Vagina (tissue), 2 donors: ENCODE results near the gene EMC8. TPM values are rescaled to one million over a fixed set of nuclear protein-coding genes. Genes with fewer than 3 reads are reported as not detected.
A peak's percentile ranks its signal among the peaks of the same experiment; 100 is the strongest.

Experiments used
- DNase-seq, 2 donors: peaks; one replicate each; pipeline ENCODE4 v3.0.0-alpha.2; 2017; ENCODE audit errors: extremely low spot score in 2 of 2
- H3K27ac ChIP-seq: fragments of 200-600 bp; sonication (generic); one replicate; pipeline ENCODE4 v1.5.1; 2019
- H3K27me3 ChIP-seq: fragments of 200-600 bp; sonication (generic); one replicate; pipeline ENCODE4 v1.5.1; 2019
- H3K36me3 ChIP-seq, 2 donors: fragments of 200-600 bp; sonication (generic); one replicate each; pipeline ENCODE4 v1.5.1; 2017 to 2019
- H3K4me1 ChIP-seq: fragments of 200-600 bp; sonication (generic); one replicate; pipeline ENCODE4 v1.5.1; 2019
- H3K4me3 ChIP-seq, 2 donors: fragments of 200-600 bp; sonication (generic); 1 replicate in 1 of 2; 2 replicates in 1 of 2; pipeline ENCODE4 v1.5.1; 2016 to 2019
- H3K9me3 ChIP-seq: fragments of 200-600 bp; sonication (generic); one replicate; pipeline ENCODE4 v1.5.1; 2019
- POLR2A ChIP-seq, 2 donors: fragments of 450-650 bp; IDR thresholded peaks; one replicate each; pipeline ENCODE4 v1.6.1; 2017; ENCODE audit warnings: antibody characterized with exemption in 2 of 2, mild to moderate bottlenecking in 2 of 2, moderate library complexity in 2 of 2
- POLR2AphosphoS5 ChIP-seq, 2 donors: sonication (generic); formaldehyde crosslinking; IDR thresholded peaks; one replicate each; pipeline ENCODE4 v1.9.0; 2017; ENCODE audit warnings: antibody characterized with exemption in 2 of 2, mild to moderate bottlenecking in 2 of 2, low read depth in 1 of 2; ENCODE audit not compliant: insufficient read depth in 1 of 2
- intact Hi-C: fragments of 100-400 bp; cut with DNase I; formaldehyde crosslinking; loops from one replicate; pipeline ENCODE4 v1.15.1; 2023
- total RNA-seq: library from RNA; depleted of rRNA; stranded (reverse); fragments of >200 nt; gene quantifications from one replicate; pipeline ENCODE4 v1.2.3, GENCODE V29; 2016
- TF ChIP-seq, protein P1 (sequence below), 3 experiments: fragments of 450-650 bp in 2 of 3; fragments of 200-600 bp in 1 of 3; sonication (generic) in 1 of 3; IDR thresholded peaks; one replicate each; pipeline ENCODE4 v1.5.1; 2017 to 2019; ENCODE audit warnings: antibody characterized with exemption in 3 of 3, mild to moderate bottlenecking in 2 of 3, moderate library complexity in 2 of 3

EMC8 gene
- total RNA-seq, 1 donor from 2014 or later, result 42.0 TPM

DNA sequence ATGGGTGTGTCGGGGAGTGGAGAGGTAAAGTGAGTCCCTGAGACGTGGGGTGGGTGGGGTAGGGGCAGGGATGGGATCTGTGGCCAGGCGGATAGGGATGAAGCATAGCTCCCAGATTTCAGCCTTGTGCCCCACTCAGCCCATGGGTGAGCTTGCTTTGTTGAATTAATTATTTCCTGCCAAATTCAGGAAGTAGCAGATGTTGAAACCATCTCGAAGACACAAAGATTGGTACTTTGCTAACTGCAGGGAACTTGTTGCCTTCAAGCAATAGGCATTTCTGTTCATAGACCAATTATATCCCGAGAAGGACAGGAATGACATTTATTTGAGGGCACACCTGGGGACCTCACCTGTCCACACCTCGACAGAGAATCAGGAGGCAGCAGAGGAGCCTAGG lies 37.5 kb downstream of the EMC8 start:
- no peak for DNase-seq
- H3K4me3 ChIP-seq, result no peak overlapping the region
- no peaks in the 10 kb centered on the region for H3K4me1 ChIP-seq
- H3K27ac ChIP-seq, result no peak overlapping the region
- TF ChIP-seq POLR2AphosphoS5 (IDR thresholded peaks at IDR 0.05; ENCODE audit: insufficient read depth in 1 of 2, low read depth in 1 of 2), result no peak
- TF ChIP-seq, protein P1, sequence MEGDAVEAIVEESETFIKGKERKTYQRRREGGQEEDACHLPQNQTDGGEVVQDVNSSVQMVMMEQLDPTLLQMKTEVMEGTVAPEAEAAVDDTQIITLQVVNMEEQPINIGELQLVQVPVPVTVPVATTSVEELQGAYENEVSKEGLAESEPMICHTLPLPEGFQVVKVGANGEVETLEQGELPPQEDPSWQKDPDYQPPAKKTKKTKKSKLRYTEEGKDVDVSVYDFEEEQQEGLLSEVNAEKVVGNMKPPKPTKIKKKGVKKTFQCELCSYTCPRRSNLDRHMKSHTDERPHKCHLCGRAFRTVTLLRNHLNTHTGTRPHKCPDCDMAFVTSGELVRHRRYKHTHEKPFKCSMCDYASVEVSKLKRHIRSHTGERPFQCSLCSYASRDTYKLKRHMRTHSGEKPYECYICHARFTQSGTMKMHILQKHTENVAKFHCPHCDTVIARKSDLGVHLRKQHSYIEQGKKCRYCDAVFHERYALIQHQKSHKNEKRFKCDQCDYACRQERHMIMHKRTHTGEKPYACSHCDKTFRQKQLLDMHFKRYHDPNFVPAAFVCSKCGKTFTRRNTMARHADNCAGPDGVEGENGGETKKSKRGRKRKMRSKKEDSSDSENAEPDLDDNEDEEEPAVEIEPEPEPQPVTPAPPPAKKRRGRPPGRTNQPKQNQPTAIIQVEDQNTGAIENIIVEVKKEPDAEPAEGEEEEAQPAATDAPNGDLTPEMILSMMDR (IDR thresholded peaks at IDR 0.05), result no peak
- no peak for TF ChIP-seq POLR2A (IDR thresholded peaks at IDR 0.05)
- no peaks in the 10 kb centered on the region for H3K9me3 ChIP-seq
- intact Hi-C loops, result no loop called here
- no peaks in the 10 kb centered on the region for H3K27me3 ChIP-seq
- no peaks in the 10 kb centered on the region for H3K36me3 ChIP-seq

DNA sequence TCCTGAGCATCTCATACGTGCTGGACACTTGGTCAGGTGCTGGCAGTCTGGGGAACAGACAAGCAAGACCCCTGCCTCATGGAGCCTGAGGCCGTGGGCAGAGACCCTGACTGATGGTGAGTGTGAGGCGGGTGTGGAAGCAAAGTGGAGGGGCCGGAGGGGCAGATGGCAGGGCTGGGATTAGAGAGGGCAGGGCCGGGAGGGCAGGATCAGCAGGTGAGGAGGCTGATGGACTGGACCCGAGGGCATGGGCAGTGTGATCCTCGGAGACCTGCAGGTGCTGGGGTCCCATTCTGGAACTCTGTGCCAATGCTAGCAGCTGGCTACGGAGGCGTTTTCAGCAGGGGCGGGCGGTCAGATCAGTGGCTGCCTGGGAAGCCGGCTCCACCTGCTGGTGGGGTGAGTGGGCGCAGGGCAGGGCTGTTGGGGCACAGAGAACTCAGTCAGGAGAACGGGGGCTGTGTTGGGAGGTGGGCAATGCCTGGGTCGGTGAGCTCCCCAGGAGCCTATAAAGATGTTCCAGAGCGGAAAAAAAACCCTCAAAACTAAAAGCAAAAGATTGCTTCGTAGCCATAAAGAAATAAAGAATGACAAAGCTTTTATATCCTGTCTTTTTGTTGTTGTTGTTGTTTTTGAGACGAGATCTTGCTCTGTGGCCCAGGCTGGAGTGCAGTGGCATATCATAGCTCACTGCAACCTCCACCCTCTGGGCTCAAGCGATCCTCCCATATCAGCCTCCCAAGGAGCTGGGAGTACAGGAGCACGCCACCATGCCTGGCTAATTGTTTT lies 39.5 kb downstream of the EMC8 start:
- no peaks in the 10 kb centered on the region for H3K27me3 ChIP-seq
- H3K36me3 ChIP-seq, result no peaks in the 10 kb centered on the region
- intact Hi-C loops, result no loop called here
- no peaks in the 10 kb centered on the region for H3K9me3 ChIP-seq
- TF ChIP-seq, protein P1 (IDR thresholded peaks at IDR 0.05), result peak in 1 of 3 experiments; percentile 16
- TF ChIP-seq POLR2AphosphoS5 (IDR thresholded peaks at IDR 0.05; ENCODE audit: insufficient read depth in 1 of 2, low read depth in 1 of 2), result no peak
- H3K4me1 ChIP-seq, result no peaks in the 10 kb centered on the region
- no peak for DNase-seq
- no peak overlapping the region for H3K4me3 ChIP-seq
- H3K27ac ChIP-seq, result no peak overlapping the region

DNA sequence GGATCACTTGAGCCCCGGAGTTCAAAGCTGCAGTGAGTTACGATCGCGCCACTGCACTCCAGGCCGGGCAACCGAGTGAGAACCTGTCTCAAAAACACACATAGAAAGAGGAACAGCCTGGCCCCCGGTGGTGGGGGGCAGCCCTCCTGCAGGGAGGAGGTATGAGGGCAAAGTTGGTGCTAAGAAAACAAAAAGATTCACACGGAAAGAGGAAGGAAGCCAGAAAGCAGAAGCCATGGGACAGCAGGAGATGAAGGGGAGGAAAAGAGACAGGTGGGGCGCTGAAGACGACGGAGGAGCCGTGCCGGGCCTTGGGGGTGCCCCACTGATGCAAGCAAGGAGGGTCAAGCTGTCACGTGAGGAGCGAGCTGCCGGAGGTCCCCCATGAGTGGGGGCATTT lies 40.2 kb downstream of the EMC8 start:
- H3K9me3 ChIP-seq, result no peaks in the 10 kb centered on the region
- no peaks in the 10 kb centered on the region for H3K4me1 ChIP-seq
- no peak overlapping the region for H3K4me3 ChIP-seq
- no peaks in the 10 kb centered on the region for H3K36me3 ChIP-seq
- H3K27ac ChIP-seq, result no peak overlapping the region
- TF ChIP-seq POLR2A (IDR thresholded peaks at IDR 0.05) (no peak), POLR2AphosphoS5 (IDR thresholded peaks at IDR 0.05; ENCODE audit: insufficient read depth in 1 of 2, low read depth in 1 of 2) (no peak)
- TF ChIP-seq, protein P1 (IDR thresholded peaks at IDR 0.05), result no peak
- intact Hi-C loops, result no loop called here
- H3K27me3 ChIP-seq, result no peaks in the 10 kb centered on the region
- no peak for DNase-seq

DNA sequence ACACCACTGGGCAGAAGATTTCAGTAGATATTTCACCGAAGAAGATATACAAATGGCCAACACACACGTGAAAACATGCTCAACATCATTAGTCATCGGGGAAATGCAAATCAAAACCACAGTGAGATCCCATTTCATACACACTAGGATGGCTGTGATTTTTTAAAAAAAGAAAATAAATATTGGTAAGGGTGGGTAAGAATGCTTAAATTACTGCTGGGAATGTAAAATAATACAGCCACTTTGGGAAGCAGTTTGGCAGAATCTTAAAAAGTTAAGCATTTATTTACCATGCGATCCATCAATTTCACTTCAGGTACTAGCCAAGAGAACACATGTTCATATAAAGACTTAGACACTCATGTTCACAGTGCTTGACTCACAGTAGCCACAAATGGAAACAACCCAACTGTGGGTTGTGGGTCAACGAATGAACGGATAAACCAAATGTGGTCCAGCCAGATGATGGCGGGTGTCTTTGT lies 42.0 kb downstream of the EMC8 start:
- H3K4me1 ChIP-seq, result peaks cover 14% of the 10 kb centered on the region
- H3K4me3 ChIP-seq, result no peak overlapping the region
- TF ChIP-seq POLR2A (IDR thresholded peaks at IDR 0.05) (no peak), POLR2AphosphoS5 (IDR thresholded peaks at IDR 0.05; ENCODE audit: insufficient read depth in 1 of 2, low read depth in 1 of 2) (no peak)
- TF ChIP-seq, protein P1 (IDR thresholded peaks at IDR 0.05), result no peak
- no peak overlapping the region for H3K27ac ChIP-seq
- no peaks in the 10 kb centered on the region for H3K9me3 ChIP-seq
- no peaks in the 10 kb centered on the region for H3K27me3 ChIP-seq
- no peaks in the 10 kb centered on the region for H3K36me3 ChIP-seq
- intact Hi-C loops, result no loop called here
- DNase-seq, result no peak
